ENCODE measurements around the gene FAAP20.

- TF ChIP-seq, protein P1, sequence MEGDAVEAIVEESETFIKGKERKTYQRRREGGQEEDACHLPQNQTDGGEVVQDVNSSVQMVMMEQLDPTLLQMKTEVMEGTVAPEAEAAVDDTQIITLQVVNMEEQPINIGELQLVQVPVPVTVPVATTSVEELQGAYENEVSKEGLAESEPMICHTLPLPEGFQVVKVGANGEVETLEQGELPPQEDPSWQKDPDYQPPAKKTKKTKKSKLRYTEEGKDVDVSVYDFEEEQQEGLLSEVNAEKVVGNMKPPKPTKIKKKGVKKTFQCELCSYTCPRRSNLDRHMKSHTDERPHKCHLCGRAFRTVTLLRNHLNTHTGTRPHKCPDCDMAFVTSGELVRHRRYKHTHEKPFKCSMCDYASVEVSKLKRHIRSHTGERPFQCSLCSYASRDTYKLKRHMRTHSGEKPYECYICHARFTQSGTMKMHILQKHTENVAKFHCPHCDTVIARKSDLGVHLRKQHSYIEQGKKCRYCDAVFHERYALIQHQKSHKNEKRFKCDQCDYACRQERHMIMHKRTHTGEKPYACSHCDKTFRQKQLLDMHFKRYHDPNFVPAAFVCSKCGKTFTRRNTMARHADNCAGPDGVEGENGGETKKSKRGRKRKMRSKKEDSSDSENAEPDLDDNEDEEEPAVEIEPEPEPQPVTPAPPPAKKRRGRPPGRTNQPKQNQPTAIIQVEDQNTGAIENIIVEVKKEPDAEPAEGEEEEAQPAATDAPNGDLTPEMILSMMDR (IDR thresholded peaks at IDR 0.05; ENCODE audit: insufficient read depth, low read length, poor library complexity, severe bottlenecking), result no peak
- TF ChIP-seq EZH2phosphoT487 (conservative IDR thresholded peaks at IDR 0.05; ENCODE audit: low read length), result no peak
Measured at GRCh38 chr1:2184934-2185333, 9.6 kb downstream of the FAAP20 start.
